ENCODE measurements around the gene GOLGA2.

GRCh38 chr9:128231638-128232527 is 43.9 kb downstream of the GOLGA2 start:
- TF ChIP-seq TAF1 (IDR thresholded peaks at IDR 0.05; ENCODE audit: borderline replicate concordance, low read depth, low read length) (no peak), POLR2AphosphoS5 (IDR thresholded peaks at IDR 0.05; ENCODE audit: low read depth, low read length) (no peak)

Measured in GM12892 (cell line).